Measurements from ENCODE around the gene ETS1. TPM values are rescaled to one million over a fixed set of nuclear protein-coding genes. Genes with fewer than 3 reads are reported as not detected.

ETS1 gene
- total and polyA plus RNA-seq, 5 donors from 2014 or later: 489 to 1,033 (median 577) TPM

GRCh38 chr11:128412847-128413791 lies 174.2 kb downstream of the ETS1 start:
- Mint-ChIP-seq H3K4me1 (peaks cover 14 to 62% (median 25%) of the 10 kb centered on the region in 4 donors), H3K9me3 (peaks cover 0 to 2% (median 0%) of the 10 kb centered on the region in 7 donors), H3K4me3 (no peak overlapping the region), H3K27me3 (no peaks in the 10 kb centered on the region), H3K27ac (peak overlapping the region in 2 of 3 donors; percentile 22 to 70), H3K36me3 (peaks cover 2% of the 10 kb centered on the region)
- DNase-seq: no peak
- Histone ChIP-seq H3K9me3 (ENCODE audit: control insufficient read depth in 2 of 2, low read length in 2 of 2) (no peaks in the 10 kb centered on the region), H3K4me3 (ENCODE audit: low read depth, low read length) (no peak overlapping the region), H3K27me3 (ENCODE audit: control insufficient read depth, insufficient read depth, low read length) (no peaks in the 10 kb centered on the region), H3K27ac (ENCODE audit: insufficient read depth, low read length, poor library complexity, severe bottlenecking) (no peak overlapping the region), H3K4me1 (ENCODE audit: control insufficient read depth, insufficient read depth, low read length, poor library complexity, severe bottlenecking) (no peaks in the 10 kb centered on the region), H3K36me3 (ENCODE audit: control insufficient read depth, insufficient read depth, low read length) (no peaks in the 10 kb centered on the region)
- ATAC-seq (ENCODE audit: low read depth in 2 of 2): no peak

GRCh38 chr11:128411812-128412211 lies 175.5 kb downstream of the ETS1 start:
- Mint-ChIP-seq H3K4me3 (peak overlapping the region in 2 of 4 donors; percentile 49 to 67), H3K36me3 (peaks cover 2% of the 10 kb centered on the region), H3K27me3 (no peaks in the 10 kb centered on the region), H3K27ac (peak overlapping the region in 2 of 3 donors; percentile 78 to 83), H3K4me1 (peaks cover 11 to 52% (median 22%) of the 10 kb centered on the region in 4 donors), H3K9me3 (peaks cover 0 to 2% (median 0%) of the 10 kb centered on the region in 7 donors)
- Histone ChIP-seq H3K4me3 (ENCODE audit: low read depth, low read length) (no peak overlapping the region), H3K4me1 (ENCODE audit: control insufficient read depth, insufficient read depth, low read length, poor library complexity, severe bottlenecking) (no peaks in the 10 kb centered on the region), H3K36me3 (ENCODE audit: control insufficient read depth, insufficient read depth, low read length) (no peaks in the 10 kb centered on the region), H3K27ac (ENCODE audit: insufficient read depth, low read length, poor library complexity, severe bottlenecking) (no peak overlapping the region), H3K27me3 (ENCODE audit: control insufficient read depth, insufficient read depth, low read length) (no peaks in the 10 kb centered on the region), H3K9me3 (ENCODE audit: control insufficient read depth in 2 of 2, low read length in 2 of 2) (no peaks in the 10 kb centered on the region)
- DNase-seq (no peak), ATAC-seq (ENCODE audit: low read depth in 2 of 2) (no peak)

GRCh38 chr11:128411150-128411549 lies 176.2 kb downstream of the ETS1 start:
- DNase-seq (no peak), ATAC-seq (ENCODE audit: low read depth in 2 of 2) (no peak)
- Histone ChIP-seq H3K27me3 (ENCODE audit: control insufficient read depth, insufficient read depth, low read length) (no peaks in the 10 kb centered on the region), H3K4me1 (ENCODE audit: control insufficient read depth, insufficient read depth, low read length, poor library complexity, severe bottlenecking) (no peaks in the 10 kb centered on the region), H3K9me3 (ENCODE audit: control insufficient read depth in 2 of 2, low read length in 2 of 2) (no peaks in the 10 kb centered on the region), H3K36me3 (ENCODE audit: control insufficient read depth, insufficient read depth, low read length) (no peaks in the 10 kb centered on the region), H3K4me3 (ENCODE audit: low read depth, low read length) (no peak overlapping the region), H3K27ac (ENCODE audit: insufficient read depth, low read length, poor library complexity, severe bottlenecking) (no peak overlapping the region)
- Mint-ChIP-seq H3K4me3 (no peak overlapping the region), H3K36me3 (peaks cover 2% of the 10 kb centered on the region), H3K27ac (peak overlapping the region in 1 of 3 donors; percentile 10), H3K9me3 (peaks cover 0 to 2% (median 0%) of the 10 kb centered on the region in 7 donors), H3K27me3 (no peaks in the 10 kb centered on the region), H3K4me1 (peaks cover 11 to 54% (median 22%) of the 10 kb centered on the region in 4 donors)

- Histone ChIP-seq H3K27me3 (ENCODE audit: control insufficient read depth, insufficient read depth, low read length) (no peaks in the 10 kb centered on the region), H3K36me3 (ENCODE audit: control insufficient read depth, insufficient read depth, low read length) (no peaks in the 10 kb centered on the region)
- H3K4me3 Mint-ChIP-seq: no peak overlapping the region
Observed at GRCh38 chr11:128409476-128409875, 177.9 kb downstream of the ETS1 start.

More at GRCh38 chr11:128409476-128409875, 177.9 kb downstream of the ETS1 start:
- Mint-ChIP-seq H3K36me3 (no peaks in the 10 kb centered on the region), H3K4me1 (peaks cover 16 to 47% (median 18%) of the 10 kb centered on the region in 4 donors), H3K27me3 (no peaks in the 10 kb centered on the region), H3K9me3 (peaks cover 0 to 2% (median 0%) of the 10 kb centered on the region in 7 donors), H3K27ac (peak overlapping the region in 1 of 3 donors; percentile 1)
- Histone ChIP-seq H3K9me3 (ENCODE audit: control insufficient read depth in 2 of 2, low read length in 2 of 2) (no peaks in the 10 kb centered on the region), H3K4me1 (ENCODE audit: control insufficient read depth, insufficient read depth, low read length, poor library complexity, severe bottlenecking) (no peaks in the 10 kb centered on the region), H3K27ac (ENCODE audit: insufficient read depth, low read length, poor library complexity, severe bottlenecking) (no peak overlapping the region), H3K4me3 (ENCODE audit: low read depth, low read length) (no peak overlapping the region)
- ATAC-seq (ENCODE audit: low read depth in 2 of 2): no peak
- DNase-seq: no peak

Other genes starting within 250 kb of the ETS1 start
- 119 TPM for gene FLI1, start 106.5 kb upstream of the ETS1 start, total RNA-seq
- 10 to 100 TPM; 58.0 to 72.6 (median 65.5) TPM for gene FLI1, start 106.5 kb upstream of the ETS1 start, polyA plus RNA-seq

All from CD4-positive, CD25-positive, alpha-beta regulatory T cell (primary cell).